Activated T-cell treated with anti-CD3 and anti-CD28 coated beads for 4 hours (primary cell): ENCODE measurements around the gene KLHL2.
"Not testable (repeated sequence)": the region's sequence is repeated elsewhere in the genome, so short reads cannot be mapped to it uniquely, and the experiment has no call there.

ENCODE experiments used
- DNase-seq: peaks from one replicate; pipeline ENCODE4 v3.0.0-alpha.2; 2020

Gene KLHL2

DNA sequence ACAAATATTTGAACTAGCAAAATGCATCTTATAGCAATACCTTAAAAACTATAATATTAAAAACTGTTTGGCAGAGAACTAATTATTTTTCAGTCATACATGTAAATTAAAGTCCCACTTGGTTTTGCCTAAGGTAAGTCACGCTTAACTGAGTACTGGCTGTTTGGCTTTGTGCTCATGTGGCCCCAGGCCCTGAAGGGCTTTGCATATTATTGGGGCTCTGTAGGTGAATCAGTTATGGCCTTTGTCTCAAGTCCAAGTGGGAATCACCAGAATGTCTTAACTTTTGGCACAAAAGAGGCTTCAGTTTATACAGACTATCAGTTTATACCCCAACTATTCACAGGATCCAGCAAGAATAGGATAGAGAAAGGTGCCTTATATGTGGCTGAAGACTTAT, 29.5 kb downstream of the KLHL2 start:
- DNase-seq, result not testable (repeated sequence)

DNA sequence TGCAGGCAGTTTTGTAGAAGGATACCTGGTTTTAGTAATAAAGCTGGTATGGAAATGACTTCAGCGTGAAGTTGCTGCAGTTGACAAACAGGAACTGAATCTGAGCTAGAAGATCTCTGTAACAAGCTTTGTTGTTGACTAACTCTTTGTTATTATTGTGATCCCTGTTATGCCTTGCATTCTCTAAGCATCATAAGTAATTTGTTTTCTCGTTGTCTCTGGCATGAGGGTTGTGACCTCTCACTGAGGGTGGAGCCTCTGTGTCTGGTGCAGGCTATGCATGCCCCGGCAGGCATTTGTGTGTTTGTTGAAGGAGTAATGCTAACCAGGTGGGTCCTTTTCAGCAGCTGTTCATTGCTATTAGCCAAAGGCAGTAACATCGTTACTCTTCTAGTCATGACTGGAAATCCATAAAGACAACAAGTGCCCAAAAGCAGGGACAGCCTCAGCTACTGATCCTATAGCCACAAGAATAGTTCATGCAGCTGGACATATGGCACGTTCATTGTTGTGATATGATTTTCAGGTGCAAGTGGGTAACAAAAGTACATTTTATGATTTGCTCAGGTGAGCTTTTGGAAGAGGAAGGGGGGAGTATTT, 30.8 kb downstream of the KLHL2 start:
- not testable (repeated sequence) for DNase-seq

DNA sequence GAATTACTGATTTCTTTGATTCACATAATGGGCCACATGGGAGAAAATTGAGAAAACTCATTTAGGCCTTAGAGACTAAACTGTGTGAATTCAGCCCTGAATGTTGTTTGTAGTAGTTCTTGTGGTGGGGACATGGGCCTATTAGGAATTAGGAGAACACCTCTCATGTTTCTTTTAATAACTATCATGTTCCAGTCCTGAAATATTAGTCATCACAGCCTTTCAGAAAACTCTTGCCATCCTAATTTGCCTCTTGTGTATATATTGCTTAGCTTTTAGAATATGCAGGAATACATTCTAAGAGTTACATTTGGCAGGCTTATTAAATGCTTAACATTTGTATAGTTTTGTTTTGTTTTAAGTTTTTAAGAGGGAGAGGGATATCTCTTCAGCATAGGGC, 33.4 kb downstream of the KLHL2 start:
- not testable (repeated sequence) for DNase-seq

DNA sequence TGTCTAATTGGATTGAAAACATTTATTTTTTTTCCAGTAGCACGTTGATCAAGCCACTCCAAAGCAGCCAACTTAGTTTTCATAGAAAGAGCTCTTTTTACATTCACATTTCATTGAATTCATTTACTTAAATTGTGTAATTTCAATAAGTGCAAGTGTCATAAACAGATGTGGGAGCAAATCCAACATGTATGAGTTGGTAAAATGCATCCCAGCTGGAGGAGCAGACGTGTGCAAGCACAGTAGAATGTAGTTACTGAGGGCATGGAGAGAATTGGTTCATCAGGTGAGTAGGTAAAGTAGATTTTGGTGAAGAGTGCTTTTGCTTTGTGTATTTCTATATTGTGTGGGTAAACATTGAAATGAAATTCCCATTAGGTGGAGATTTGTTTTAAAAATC, 36.8 kb downstream of the KLHL2 start:
- not testable (repeated sequence) for DNase-seq

DNA sequence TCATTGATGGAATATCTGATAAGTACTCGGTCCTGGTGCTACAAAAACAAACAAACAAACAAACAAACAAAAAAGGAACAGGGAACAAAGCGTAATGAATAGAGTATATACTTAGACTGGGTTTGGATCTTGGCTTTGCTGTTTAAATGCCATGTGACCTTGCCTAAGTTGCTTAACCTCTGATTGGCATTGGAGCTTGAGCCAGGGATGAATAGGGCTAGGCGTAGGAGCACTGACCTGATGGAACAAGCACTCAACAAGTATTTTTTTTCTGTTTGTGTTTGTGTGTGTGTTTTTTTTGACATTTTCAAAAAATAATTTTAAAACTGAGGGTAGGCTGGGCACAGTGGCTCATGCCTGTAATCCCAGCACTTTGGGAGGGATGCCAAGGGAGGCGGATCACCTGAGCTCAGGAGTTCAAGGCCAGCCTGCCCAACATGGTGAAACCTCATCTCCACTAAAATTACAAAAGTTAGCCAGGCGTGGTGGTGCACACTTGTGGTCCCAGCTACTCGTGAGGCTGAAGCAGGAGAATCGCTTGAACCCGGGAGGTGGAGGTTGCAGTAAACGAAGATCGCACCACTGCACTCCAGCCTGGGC, 37.3 kb downstream of the KLHL2 start:
- DNase-seq, result not testable (repeated sequence)

DNA sequence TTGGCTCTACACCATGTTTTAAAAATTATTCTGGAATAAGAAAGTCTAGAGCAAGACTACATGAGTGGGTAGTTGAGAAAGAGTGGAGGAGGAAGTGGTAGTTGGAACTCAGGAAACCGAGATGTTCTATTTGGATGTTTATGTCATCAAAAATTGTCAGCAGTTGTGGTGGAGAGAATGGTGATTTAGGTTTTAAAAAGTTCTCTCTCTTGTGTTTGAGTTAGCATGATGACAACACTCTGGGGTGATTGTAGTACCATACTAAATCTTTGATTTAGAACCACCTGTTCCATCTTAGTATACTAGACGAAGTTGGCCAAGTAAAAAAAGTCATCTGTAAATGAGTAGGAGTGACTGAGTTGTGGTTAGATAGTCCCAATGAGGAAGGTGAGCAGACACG, 40.7 kb downstream of the KLHL2 start:
- DNase-seq, result no peak

DNA sequence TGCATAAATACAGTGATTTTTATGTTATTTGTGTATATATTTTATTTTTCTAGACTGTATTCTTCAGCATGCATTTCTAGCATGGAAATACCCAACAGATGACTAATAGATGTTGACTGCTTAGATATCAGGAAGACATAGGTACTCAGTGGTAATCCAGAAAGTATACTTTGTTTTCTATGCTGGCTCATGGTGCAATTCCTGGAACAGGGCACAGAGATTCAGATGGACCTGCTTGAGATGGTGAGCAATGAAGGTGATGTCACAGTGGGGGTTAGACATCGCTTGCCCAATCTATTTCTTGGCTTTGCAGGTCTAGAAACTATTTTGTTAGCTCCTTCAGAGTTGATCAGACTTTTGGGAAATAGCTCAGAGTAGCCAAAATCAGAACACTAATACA, 41.5 kb downstream of the KLHL2 start:
- not testable (repeated sequence) for DNase-seq

DNA sequence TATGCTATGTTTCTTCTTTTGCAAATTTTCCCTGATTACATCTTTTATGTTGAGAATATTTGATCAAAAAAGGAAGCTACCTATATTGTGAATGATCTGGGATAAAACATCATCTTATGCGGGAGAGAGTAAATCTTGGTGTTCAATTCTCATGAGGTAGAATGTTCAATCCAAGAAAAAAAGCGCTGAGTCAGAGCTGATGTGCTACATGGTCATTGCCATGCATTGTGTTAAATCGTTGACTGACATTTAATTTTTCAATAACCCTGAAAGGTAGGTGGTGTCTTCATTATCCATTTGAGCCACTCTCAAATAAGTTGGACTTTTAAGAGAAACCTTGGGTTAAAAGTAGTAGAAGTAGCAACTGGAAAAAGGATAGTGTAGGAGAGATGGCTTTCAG, 47.4 kb downstream of the KLHL2 start:
- DNase-seq, result not testable (repeated sequence)

DNA sequence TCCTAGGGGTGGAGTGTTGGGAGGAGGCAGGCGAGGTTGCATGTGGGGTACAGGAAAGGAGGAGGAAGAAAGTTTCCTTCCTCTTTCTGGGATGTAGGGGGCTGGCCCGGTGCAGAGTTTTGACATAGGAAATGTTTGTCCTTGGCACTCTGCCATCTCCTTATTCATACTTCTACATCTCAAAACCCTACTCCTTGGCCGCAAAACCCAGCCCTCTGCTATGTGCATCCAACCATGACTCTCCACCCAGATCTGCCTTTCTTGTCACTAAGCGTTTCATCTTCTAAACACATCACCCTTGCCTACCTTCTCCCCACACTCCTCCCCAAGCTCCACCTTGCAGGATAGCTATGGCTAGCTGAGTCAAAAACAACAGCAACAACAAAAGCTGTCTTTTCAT, 48.1 kb downstream of the KLHL2 start:
- peak; percentile 9 for DNase-seq

DNA sequence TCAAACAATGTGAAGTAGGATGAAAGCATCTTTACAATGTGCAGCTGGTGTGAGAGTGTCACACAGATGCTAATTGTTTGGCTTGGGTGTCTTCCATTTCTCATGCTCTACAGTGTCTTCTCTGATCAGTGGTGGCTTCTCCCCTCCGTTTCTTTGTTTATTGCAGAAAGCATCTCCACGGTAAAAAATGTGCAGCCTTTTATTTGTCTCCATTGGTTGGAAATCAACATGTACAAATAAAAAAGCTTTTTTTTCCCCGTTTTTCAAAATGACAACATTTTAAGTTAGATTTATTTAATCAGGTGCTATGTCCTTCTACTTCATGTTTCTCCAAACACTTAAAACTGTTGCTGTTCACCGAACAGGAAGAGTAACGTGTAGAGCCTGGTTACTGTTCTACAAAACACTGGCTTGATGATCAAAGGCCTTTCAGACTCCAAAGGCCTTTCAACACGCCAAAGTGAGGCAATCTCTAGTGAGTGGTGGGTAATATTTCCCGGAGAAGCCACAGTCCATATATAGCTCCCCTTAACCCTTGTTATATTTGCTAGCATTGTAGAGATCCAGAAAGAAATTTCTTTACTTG, 48.8 kb downstream of the KLHL2 start:
- DNase-seq, result not testable (repeated sequence)

DNA sequence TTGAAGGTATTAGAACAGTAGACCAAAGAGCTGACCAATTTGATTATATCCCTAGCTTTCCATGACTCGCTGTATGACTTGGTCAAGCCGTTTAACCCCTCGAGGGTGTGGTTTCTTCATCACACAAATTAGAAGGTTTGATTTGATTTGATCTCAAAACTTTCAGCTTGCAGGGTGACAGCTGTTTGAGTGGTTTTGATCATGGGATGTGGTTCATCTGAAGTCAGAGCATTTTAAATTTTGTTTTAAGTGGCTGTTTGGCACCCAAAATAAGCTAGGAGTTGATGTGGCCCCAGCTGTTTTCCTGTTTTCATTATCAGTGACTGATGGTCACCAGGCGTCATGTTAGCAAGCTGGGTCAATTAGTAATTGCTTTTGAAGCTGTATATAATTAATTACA, 52.4 kb downstream of the KLHL2 start:
- not testable (repeated sequence) for DNase-seq

DNA sequence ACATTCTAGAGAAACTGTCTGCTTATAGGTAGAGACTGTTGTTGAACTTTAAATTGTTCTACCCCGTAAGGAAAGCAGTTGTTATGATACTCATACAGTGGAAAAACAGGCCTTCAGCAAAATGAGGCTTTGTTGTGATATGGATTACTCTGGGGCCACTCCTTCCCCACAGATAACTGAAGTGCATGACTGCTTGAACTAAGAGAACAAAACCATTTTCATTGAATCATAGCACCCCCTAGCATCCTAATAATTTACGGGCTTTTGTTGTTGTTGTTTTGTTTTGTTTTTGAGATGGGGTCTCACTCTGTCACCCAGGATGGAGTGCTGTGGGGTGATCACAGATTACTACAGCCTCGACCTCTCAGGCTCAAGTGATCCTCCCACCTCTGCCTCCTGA, 54.9 kb downstream of the KLHL2 start:
- not testable (repeated sequence) for DNase-seq

DNA sequence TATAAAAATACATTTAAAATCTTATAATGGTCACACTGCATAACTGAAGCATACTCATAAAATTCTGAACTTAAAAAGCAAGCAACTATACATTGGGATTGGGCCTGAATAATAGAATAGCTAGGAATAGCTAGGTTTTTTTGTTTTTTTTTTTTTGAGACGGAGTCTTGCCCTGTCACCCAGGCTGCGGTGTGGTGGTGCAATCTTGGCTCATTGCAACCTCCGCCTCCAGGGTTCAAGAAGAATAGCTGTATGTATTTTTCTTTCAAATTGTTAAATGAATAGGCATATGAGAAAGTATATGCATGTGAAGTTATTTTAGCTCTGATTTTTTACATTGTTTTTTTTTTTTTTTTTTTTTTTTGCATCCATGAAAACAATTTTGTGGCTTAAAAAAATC, 56.1 kb downstream of the KLHL2 start:
- not testable (repeated sequence) for DNase-seq

DNA sequence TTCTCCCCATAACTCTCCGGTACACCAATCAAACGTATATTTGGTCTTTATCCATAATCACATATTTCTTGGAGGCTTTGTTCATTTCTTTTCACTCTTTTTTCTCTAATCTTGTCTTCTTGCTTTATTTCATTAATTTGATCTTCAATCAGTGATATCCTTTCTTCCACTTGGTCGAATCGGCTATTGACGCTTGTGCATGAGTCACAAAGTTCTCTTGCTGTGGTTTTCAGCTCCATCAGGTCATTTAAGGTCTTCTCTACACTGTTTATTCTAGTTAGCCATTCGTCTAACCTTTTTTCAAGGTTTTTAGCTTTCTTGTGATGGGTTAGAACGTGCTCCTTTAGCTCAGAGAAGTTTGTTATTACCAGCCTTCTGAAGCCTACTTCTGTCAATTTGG, 62.6 kb downstream of the KLHL2 start:
- DNase-seq, result not testable (repeated sequence)

DNA sequence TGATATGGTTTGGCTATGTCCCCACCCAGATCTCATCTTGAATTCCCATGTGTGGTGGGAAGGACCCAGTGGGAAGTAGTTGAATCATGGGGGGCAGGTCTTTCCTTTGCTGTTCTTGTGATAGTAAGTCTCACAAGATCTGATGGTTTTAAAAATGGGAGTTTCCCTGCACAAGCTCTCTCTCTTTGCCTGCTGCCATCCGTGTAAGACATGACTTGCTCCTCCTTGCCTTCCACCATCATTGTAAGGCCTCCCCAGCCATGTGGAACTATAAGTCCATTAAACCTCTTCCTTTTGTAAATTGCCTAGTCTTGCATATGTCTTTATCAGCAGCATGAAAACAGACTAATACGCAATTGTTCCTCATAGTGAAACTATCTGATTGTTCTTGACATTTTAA, 66.1 kb downstream of the KLHL2 start:
- DNase-seq, result not testable (repeated sequence)

DNA sequence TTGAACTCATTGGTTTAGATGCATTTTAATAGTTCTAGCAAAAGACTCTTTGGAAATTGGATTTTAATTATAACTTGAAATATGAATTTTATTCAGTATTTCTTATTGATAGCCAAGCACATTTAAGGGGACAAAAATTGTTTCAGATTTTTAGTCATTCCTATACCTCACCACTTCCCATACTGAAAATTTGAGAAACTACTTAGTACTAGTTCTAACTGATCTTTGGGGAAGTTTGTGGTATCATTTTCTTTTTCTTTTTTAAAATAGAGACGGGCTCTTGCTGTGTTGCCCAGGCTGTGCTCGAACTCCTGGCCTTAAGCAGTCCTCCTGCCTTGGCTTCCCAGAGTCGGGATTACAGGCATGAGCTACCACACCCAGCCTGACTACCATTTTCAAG, 68.0 kb downstream of the KLHL2 start:
- not testable (repeated sequence) for DNase-seq

DNA sequence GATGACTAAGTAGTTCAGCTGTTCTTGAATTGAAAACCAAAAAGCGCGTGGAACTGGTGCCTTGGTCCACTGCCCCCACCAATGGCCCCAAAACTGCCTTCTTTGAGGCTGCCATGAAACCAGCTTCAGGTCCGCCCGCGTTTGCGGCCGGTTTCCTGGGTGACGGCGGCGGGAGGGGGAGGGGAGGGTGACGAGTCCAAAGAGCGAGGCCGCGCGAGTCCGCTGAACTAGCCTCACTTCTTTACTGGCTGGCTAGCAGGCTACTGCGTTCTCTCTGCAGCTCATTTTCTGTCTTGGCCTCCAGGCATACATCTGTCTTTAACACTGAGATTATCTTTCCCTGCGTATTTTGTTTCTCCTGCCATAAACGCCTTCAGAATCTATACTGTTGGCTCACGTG, 72.2 kb downstream of the KLHL2 start:
- not testable (repeated sequence) for DNase-seq

DNA sequence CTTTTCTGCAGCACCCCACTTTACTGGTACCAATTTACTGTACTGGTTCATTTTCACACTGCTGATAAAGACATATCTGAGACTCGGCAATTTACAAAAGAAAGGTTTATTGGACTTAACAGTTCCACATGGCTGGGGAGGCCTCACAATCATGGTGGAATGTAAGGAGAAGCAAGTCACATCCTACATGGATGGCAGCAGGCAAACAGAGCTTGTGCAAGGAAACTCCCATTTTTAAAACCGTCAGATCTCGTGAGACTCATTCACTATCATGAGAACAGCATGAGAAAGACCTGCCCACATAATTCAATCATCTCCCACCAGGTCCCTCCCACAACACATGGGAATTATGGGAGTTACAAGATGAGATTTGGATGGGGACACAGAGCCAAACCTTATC, 77.3 kb downstream of the KLHL2 start:
- DNase-seq, result not testable (repeated sequence)

DNA sequence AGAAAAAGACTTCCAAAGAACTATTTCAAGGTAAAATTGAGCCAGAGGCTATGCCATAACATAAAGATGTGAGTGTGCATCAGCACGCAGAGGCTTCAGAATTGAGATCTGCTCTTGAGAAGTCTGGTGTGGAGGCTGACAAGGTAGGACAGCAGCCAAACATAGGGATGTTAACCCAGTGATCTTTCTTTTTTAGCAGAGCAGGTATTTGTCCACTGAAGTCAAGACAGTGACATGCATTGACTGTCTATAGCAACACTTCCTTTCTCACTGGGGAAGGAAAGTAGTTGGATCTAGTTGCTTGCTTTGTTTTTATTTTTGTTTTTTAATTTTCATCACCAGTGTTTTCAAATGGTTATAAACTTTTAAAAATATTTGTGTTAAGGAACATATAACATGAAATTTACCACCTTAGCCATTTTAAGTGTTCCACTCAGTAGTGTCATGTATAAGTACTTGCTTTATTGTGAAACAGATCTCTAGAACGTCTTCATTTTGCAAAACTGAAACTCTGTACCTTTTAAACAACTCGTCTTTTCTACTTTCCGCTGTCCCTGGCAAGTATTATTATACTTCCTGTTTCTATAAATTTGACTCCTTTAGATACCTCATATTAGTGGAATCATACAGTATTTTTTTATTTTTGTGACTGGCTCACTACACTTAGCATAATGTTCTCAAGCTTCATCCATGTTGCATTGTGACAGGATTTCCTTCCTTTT, 79.4 kb downstream of the KLHL2 start:
- DNase-seq, result not testable (repeated sequence)

DNA sequence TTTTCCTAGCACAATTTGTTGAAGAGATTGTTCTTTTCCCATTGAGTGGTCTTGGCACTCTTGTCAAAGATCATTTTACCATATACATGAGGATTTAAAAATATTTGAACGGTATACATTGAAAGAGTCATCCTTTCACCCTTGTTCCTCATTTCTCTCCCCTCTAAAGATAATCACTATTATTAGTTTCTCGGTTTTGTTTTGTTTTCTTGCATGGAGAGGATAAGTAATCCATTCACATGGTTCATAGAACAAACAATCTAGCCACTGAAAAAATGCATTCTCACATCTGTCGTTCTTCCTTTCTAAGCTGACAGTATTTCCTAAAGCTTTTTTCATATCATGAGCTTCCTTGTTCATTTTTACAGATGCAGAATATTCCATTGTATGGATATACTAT, 80.9 kb downstream of the KLHL2 start:
- no peak for DNase-seq

DNA sequence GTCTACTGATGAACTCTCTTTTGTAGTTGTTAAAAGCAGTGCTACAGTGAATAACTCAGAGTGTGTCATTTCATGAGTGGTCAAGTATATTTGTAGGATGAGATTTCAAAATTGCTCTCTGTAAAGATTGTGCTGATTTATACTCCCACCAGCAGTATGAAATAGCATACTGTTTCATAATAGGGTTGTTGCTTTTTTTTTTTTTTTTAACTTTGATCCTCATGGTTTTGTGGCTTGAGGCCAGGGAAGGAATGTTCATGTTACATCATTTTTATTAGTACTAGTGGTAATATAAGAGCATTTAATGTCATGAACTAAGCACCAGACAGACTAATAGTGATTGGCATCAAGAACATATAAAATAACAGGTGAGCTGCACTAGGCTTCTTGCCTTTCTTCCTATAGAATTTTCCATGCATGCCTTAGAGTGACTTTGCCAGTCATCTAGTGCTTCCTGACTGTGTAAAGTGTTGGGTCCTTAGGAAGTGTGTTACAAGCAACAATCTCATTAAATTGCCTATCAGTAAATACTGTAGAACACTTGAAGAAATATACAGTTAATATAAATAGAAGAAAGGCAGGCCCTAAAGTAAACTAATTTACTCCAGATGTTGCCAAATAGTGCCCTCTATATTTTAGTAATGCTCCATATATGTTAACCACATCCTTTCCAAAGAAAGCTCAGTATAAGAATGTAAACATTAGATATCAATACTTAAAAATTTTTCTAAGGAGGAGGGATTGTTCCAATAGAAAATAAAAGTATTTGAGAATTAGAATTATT, 81.5 kb downstream of the KLHL2 start:
- DNase-seq, result no peak

DNA sequence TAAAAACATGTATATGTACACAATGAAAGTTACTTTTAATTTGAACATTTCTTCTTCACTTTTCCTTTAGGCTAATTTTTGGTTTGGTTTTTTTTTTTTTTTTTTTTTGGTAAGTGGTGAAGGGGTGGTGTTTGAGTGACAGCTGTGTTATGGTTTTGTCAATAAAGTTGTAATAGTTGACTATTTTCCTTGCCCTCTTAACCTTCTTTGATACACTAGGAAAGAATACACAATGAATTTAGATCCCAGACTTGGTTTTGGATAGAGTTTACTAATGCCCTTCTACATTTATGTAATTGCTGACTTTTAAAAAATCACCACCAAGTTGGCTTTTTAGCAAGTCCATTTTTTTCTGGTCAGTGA, 82.0 kb downstream of the KLHL2 start:
- no peak for DNase-seq

DNA sequence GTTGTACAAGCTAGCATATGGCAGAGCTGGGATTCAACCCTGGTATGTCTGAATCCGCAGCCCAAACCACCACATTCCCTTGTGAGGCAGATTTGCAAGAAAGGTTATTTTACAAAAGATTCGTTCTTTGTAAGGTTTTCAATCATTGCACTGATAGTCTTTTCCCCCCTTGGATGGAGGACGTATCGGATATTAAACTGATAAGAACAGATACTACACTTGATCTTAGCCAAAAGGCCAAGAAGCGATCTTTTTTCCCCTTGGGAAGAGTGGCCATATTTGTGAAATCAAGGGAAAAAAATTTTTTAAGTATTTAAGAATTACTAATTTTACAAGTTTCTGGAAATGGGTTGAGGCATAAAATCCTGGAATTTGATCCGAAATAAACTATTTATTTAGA, 85.7 kb downstream of the KLHL2 start:
- no peak for DNase-seq
